Muscle of back (tissue), 11 donors: ENCODE results near the gene PRMT3. TPM values are rescaled to one million over a fixed set of nuclear protein-coding genes. Genes with fewer than 3 reads are reported as not detected.
"Not testable (repeated sequence)": the region's sequence is repeated elsewhere in the genome, so short reads cannot be mapped to it uniquely, and the experiment has no call there.

Source experiments
- DNase-seq, 3 donors: peaks; one replicate each; pipeline versions ENCODE4 v3.0.0 to v3.0.0-alpha.2; 2013
- polyA plus RNA-seq, 10 donors: library from polyadenylated mRNA; unstranded; fragments of 120-200 nt; gene quantifications; one replicate each; pipeline ENCODE4 v1.2.1, GENCODE V29; 2013; ENCODE audit not compliant: insufficient read length in 10 of 10

Gene PRMT3
- polyA plus RNA-seq, 10 donors, result 9.2 to 13.3 (median 12.0) TPM

GRCh38 chr11:20453657-20454316 is 66.3 kb downstream of the PRMT3 start:
- DNase-seq, result no peak

GRCh38 chr11:20457001-20457799 is 69.7 kb downstream of the PRMT3 start:
- DNase-seq, result no peak

- no peak for DNase-seq
Measured at GRCh38 chr11:20457934-20458680, 70.6 kb downstream of the PRMT3 start.

GRCh38 chr11:20458905-20459632 is 71.6 kb downstream of the PRMT3 start:
- DNase-seq, result no peak

- no peak for DNase-seq
Measured at GRCh38 chr11:20459865-20460264, 72.3 kb downstream of the PRMT3 start.

GRCh38 chr11:20464518-20464917 is 77.0 kb downstream of the PRMT3 start:
- DNase-seq, result no peak

- DNase-seq, result no peak
Measured at GRCh38 chr11:20467487-20468185, 80.1 kb downstream of the PRMT3 start.

GRCh38 chr11:20470348-20470747 is 82.8 kb downstream of the PRMT3 start:
- DNase-seq, result no peak

- DNase-seq, result not testable (repeated sequence)
Measured at GRCh38 chr11:20471929-20472328, 84.4 kb downstream of the PRMT3 start.

- peak in 1 of 3 donors; percentile 12 for DNase-seq
Measured at GRCh38 chr11:20474176-20474881, 86.8 kb downstream of the PRMT3 start.

- DNase-seq, result no peak
Measured at GRCh38 chr11:20474882-20475517, 87.5 kb downstream of the PRMT3 start.

- no peak for DNase-seq
Measured at GRCh38 chr11:20477418-20478090, 90.0 kb downstream of the PRMT3 start.

GRCh38 chr11:20479513-20479912 is 92.0 kb downstream of the PRMT3 start:
- DNase-seq, result no peak

- no peak for DNase-seq
Measured at GRCh38 chr11:20483931-20484330, 96.4 kb downstream of the PRMT3 start.

GRCh38 chr11:20484416-20484815 is 96.9 kb downstream of the PRMT3 start:
- DNase-seq, result not testable (repeated sequence)

GRCh38 chr11:20488352-20488751 is 100.8 kb downstream of the PRMT3 start:
- no peak for DNase-seq

- no peak for DNase-seq
Measured at GRCh38 chr11:20489948-20490347, 102.4 kb downstream of the PRMT3 start.

GRCh38 chr11:20493340-20493739 is 105.8 kb downstream of the PRMT3 start:
- DNase-seq, result no peak

GRCh38 chr11:20497124-20497792 is 109.7 kb downstream of the PRMT3 start:
- DNase-seq, result no peak
